Muscle layer of colon (tissue), 2 donors: ENCODE results near the gene TUBA1C.
"Not testable (repeated sequence)": the region's sequence is repeated elsewhere in the genome, so short reads cannot be mapped to it uniquely, and the experiment has no call there.

Source experiments
- H3K27ac ChIP-seq: one replicate; pipeline ENCODE4 v1.7.0; 2013; ENCODE audit warnings: low read depth, mild to moderate bottlenecking, low read length, moderate library complexity
- H3K27me3 ChIP-seq, 2 donors: one replicate each; pipeline ENCODE4 v1.7.0; 2013; ENCODE audit warnings: low read length in 2 of 2, mild to moderate bottlenecking in 2 of 2; ENCODE audit not compliant: insufficient read depth in 2 of 2, control insufficient read depth in 1 of 2
- H3K36me3 ChIP-seq: one replicate; pipeline ENCODE4 v1.7.0; 2013; ENCODE audit warnings: mild to moderate bottlenecking, low read length; ENCODE audit not compliant: insufficient read depth
- H3K4me1 ChIP-seq: one replicate; pipeline ENCODE4 v1.7.0; 2013; ENCODE audit warnings: mild to moderate bottlenecking, low read length; ENCODE audit not compliant: insufficient read depth
- H3K4me3 ChIP-seq, 2 donors: one replicate each; pipeline ENCODE4 v1.7.0; 2013; ENCODE audit warnings: low read length in 2 of 2, low read depth in 1 of 2, mild to moderate bottlenecking in 1 of 2, moderate library complexity in 1 of 2
- H3K9ac ChIP-seq: one replicate; pipeline ENCODE4 v1.7.0; 2013; ENCODE audit warnings: low read length
- H3K9me3 ChIP-seq: one replicate; pipeline ENCODE4 v1.7.0; 2013; ENCODE audit warnings: mild to moderate bottlenecking, low read length
- donor health status: abdominal sarcoma.
- donor health status: Adenocarcinoma of cecum.

The TUBA1C gene

GRCh38 chr12:49274396-49275069 lies 9.7 kb downstream of the TUBA1C start:
- Histone ChIP-seq H3K27ac (no peak overlapping the region), H3K27me3 (no peaks in the 10 kb centered on the region), H3K4me3 (no peak overlapping the region), H3K9me3 (no peaks in the 10 kb centered on the region), H3K4me1 (no peaks in the 10 kb centered on the region), H3K9ac (no peak overlapping the region), H3K36me3 (peaks cover 28% of the 10 kb centered on the region)

DNA sequence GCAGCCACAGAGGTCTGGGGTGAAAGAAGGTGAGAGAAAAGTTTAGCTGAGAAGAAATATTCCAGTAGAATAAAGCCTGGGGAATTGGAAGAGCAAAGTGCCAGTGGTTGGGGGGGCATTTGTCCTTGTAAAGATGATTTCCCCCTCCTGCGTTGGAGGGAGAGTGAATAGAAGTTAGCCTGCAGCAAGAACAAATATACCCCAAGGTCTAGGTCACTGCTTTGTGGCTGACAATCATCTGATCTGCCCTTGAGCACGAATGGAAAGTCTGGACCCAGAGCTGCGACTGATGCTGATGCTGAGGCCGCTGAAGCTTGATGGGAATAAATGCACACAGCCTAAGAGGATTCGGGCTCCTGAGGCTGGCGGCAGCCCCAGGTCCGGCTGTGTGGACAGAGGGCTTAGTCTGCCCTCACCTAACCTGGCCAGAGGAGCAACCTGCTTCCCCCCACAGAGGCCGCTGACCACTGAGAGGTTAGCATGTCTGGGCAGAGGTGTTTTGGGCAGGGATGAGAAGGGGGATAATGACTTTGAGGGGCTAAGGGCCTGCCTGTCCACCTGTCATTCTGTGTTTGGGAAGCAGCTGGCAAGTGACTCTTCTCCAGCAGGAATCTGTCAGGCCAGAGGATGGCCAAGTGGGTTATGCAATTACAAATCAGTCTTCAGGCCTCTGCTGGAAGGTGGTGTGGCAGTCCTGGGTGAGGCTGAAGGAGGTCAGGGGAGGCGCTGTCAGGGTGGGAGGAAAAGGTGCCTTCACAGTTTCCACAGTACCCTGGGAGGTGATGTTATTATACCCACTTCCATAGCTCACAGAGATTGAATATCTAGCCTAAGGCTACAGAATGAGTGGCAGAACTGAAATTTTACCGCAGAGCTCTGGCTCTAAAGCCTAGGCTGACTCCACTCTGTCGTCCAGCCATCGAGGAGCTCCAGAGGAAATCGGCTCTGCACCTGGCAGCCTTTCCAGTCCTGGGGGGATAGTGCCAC lies 11.7 kb downstream of the TUBA1C start:
- no peaks in the 10 kb centered on the region for H3K9me3 ChIP-seq
- H3K4me1 ChIP-seq = no peaks in the 10 kb centered on the region
- peaks cover 11% of the 10 kb centered on the region for H3K36me3 ChIP-seq
- no peak overlapping the region for H3K9ac ChIP-seq
- H3K27me3 ChIP-seq = no peaks in the 10 kb centered on the region
- H3K27ac ChIP-seq = no peak overlapping the region
- H3K4me3 ChIP-seq = no peak overlapping the region

GRCh38 chr12:49277466-49277865 lies 12.6 kb downstream of the TUBA1C start:
- no peaks in the 10 kb centered on the region for H3K9me3 ChIP-seq
- no peak overlapping the region for H3K9ac ChIP-seq
- H3K27me3 ChIP-seq = no peaks in the 10 kb centered on the region

GRCh38 chr12:49279706-49280159 lies 14.9 kb downstream of the TUBA1C start:
- H3K4me1 ChIP-seq = no peaks in the 10 kb centered on the region
- no peak overlapping the region for H3K27ac ChIP-seq
- no peak overlapping the region for H3K4me3 ChIP-seq
- peaks cover 0 to 8% of the 10 kb centered on the region in 2 donors for H3K27me3 ChIP-seq
- H3K36me3 ChIP-seq = no peaks in the 10 kb centered on the region
- no peaks in the 10 kb centered on the region for H3K9me3 ChIP-seq
- H3K9ac ChIP-seq = no peak overlapping the region

More at GRCh38 chr12:49277466-49277865, 12.6 kb downstream of the TUBA1C start:
- Histone ChIP-seq H3K4me3 (no peak overlapping the region), H3K36me3 (peaks cover 11% of the 10 kb centered on the region), H3K4me1 (no peaks in the 10 kb centered on the region), H3K27ac (no peak overlapping the region)

GRCh38 chr12:49280545-49280944 lies 15.7 kb downstream of the TUBA1C start:
- H3K9ac ChIP-seq, H3K27me3 ChIP-seq, H3K4me3 ChIP-seq, H3K27ac ChIP-seq, H3K4me1 ChIP-seq, H3K36me3 ChIP-seq, H3K9me3 ChIP-seq: not testable (repeated sequence)

DNA sequence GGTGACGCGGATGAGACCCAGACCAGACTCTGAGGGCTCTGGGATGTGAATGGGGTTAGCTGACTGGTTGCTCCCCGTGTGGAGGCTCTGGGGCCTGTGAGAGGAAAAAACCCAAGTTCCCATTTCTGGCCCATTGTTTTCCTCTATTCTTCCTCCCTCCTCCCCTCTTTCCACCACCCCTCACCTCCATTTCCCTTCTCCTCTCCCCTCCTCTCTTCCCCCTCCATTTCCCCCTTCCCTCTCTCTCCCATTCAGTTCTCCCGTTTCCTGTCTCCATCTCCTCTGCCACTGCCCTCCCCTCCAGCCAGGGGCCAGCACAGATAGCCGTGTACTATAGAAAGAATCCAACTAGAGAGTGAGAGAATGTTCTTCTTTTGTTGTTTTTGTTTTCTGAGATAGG lies 17.4 kb downstream of the TUBA1C start:
- Histone ChIP-seq H3K4me1 (no peaks in the 10 kb centered on the region), H3K27me3 (peaks cover 0 to 8% of the 10 kb centered on the region in 2 donors), H3K4me3 (no peak overlapping the region), H3K36me3 (no peaks in the 10 kb centered on the region), H3K27ac (no peak overlapping the region), H3K9me3 (no peaks in the 10 kb centered on the region), H3K9ac (no peak overlapping the region)

GRCh38 chr12:49282740-49283375 lies 18.0 kb downstream of the TUBA1C start:
- not testable (repeated sequence) for H3K4me3 ChIP-seq, H3K9me3 ChIP-seq, H3K36me3 ChIP-seq, H3K4me1 ChIP-seq, H3K9ac ChIP-seq, H3K27ac ChIP-seq, H3K27me3 ChIP-seq

DNA sequence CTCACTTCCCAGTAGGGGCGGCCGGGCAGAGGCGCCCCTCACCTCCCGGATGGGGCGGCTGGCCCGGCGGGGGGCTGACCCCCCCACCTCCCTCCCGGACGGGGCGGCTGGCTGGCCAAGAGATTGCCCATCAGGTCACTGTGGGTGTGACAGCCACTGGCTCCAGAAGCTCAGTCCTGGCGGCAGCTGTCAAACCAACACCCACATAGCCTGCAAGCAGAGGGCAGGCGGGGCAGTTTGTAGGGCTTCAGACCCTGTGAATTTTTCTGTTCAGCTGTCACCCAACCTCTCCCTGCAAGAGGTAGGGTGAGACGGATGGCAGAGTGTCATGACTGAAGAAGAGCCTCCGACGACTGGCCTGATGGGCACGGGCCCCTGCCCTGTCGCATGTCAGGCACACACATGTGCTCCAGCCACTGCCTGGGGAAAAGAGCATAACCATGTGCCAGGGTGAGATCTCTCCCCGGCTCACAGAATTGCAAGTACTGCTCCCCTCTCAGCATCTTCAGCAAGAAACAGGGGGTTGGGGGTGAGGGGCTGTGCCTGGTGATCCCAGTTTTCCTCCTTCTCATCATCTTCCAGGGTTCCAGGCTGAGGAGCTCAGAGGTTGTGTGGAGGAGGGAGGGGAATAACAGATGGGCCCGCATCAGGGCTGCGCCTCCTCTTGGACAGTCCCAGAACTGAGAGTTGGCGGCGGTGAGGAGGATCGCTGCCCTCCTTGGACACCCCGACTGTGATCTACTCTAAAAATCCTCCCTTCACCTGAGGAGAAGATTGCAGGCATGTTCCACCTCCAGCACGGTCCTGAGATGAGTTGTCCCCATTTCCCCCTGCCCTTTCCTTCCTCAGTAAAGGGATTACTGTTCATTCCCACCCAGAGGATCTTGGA lies 18.9 kb downstream of the TUBA1C start:
- Histone ChIP-seq H3K9me3 (no peaks in the 10 kb centered on the region), H3K4me3 (no peak overlapping the region), H3K27ac (no peak overlapping the region), H3K27me3 (peaks cover 4 to 8% of the 10 kb centered on the region in 2 donors), H3K9ac (no peak overlapping the region), H3K36me3 (no peaks in the 10 kb centered on the region), H3K4me1 (no peaks in the 10 kb centered on the region)

GRCh38 chr12:49284672-49285071 lies 19.8 kb downstream of the TUBA1C start:
- no peak overlapping the region for H3K4me3 ChIP-seq
- H3K27ac ChIP-seq = no peak overlapping the region
- no peak overlapping the region for H3K9ac ChIP-seq
- H3K36me3 ChIP-seq = no peaks in the 10 kb centered on the region
- H3K4me1 ChIP-seq = no peaks in the 10 kb centered on the region
- H3K9me3 ChIP-seq = no peaks in the 10 kb centered on the region
- peaks cover 4 to 13% of the 10 kb centered on the region in 2 donors for H3K27me3 ChIP-seq

- Histone ChIP-seq H3K36me3 (no peaks in the 10 kb centered on the region), H3K4me3 (no peak overlapping the region), H3K9me3 (no peaks in the 10 kb centered on the region), H3K4me1 (no peaks in the 10 kb centered on the region), H3K27ac (no peak overlapping the region), H3K9ac (no peak overlapping the region), H3K27me3 (peaks cover 4 to 13% of the 10 kb centered on the region in 2 donors)
Measured at GRCh38 chr12:49287876-49288275, 23.0 kb downstream of the TUBA1C start.
